K562 (cell line): ENCODE data around the gene NDUFA6. TPM values are rescaled to one million over a fixed set of nuclear protein-coding genes. Genes with fewer than 3 reads are reported as not detected.

Source experiments
- C11orf30 ChIP-seq: fragments of 450-650 bp; IDR thresholded peaks from 2 replicates; pipeline ENCODE4 v1.6.1; 2016; ENCODE audit warnings: low read depth, mild to moderate bottlenecking
- CTBP1 ChIP-seq: fragments of 450-650 bp; IDR thresholded peaks from 2 replicates; pipeline ENCODE4 v1.6.1; 2016; ENCODE audit warnings: borderline replicate concordance
- DPF2 ChIP-seq: fragments of 450-650 bp; IDR thresholded peaks from 2 replicates; pipeline ENCODE4 v1.6.1; 2016
- E2F1 ChIP-seq: sonication (generic); formaldehyde crosslinking; IDR thresholded peaks from 2 replicates; pipeline ENCODE4 v1.8.1; 2023; ENCODE audit warnings: mild to moderate bottlenecking, missing genetic modification reagents, moderate library complexity
- GABPA ChIP-seq: fragments of 200-800 bp; sonication (Bioruptor generic); conservative IDR thresholded peaks from 2 replicates; pipeline ENCODE4 v1.6.1; 2016; ENCODE audit warnings: low read depth, missing genetic modification characterization, missing compliant biosample characterization
- KLF10 ChIP-seq: fragments of 250-450 bp; sonication (Bioruptor Pico); IDR thresholded peaks from 2 replicates; pipeline ENCODE4 v1.6.1; 2021; ENCODE audit warnings: matching md5 sums
- MEIS2 ChIP-seq: fragments of 450-650 bp; IDR thresholded peaks from 2 replicates; pipeline ENCODE4 v1.6.1; 2014; ENCODE audit warnings: mild to moderate bottlenecking; ENCODE audit not compliant: partially characterized antibody
- NCOA2 ChIP-seq, 2 experiments: fragments of 450-650 bp; IDR thresholded peaks; 2 replicates each; pipeline ENCODE4 v1.6.1; 2018; ENCODE audit warnings: mild to moderate bottlenecking in 2 of 2, moderate library complexity in 1 of 2; ENCODE audit not compliant: partially characterized antibody in 2 of 2
- NFATC3 ChIP-seq: fragments of 450-650 bp; IDR thresholded peaks from 2 replicates; pipeline ENCODE4 v1.6.1; 2017; ENCODE audit warnings: mild to moderate bottlenecking
- NR1H2 ChIP-seq: sonication (generic); formaldehyde crosslinking; IDR thresholded peaks from 2 replicates; pipeline ENCODE4 v1.4.0; 2020; ENCODE audit warnings: mild to moderate bottlenecking, missing genetic modification reagents
- NR4A1 ChIP-seq, 2 experiments: fragments of 250-450 bp in 1 of 2; fragments of 450-650 bp in 1 of 2; sonication (Bioruptor Pico) in 1 of 2; IDR thresholded peaks; 2 replicates each; pipeline versions ENCODE4 v1.4.0 to v1.6.1; 2016 to 2020; ENCODE audit warnings: mild to moderate bottlenecking in 2 of 2, missing compliant biosample characterization in 1 of 2, missing genetic modification characterization in 1 of 2, moderate library complexity in 1 of 2
- RAD21 ChIP-seq, 2 experiments: fragments of 250-450 bp in 1 of 2; fragments of 450-650 bp in 1 of 2; sonication (Bioruptor Pico) in 1 of 2; formaldehyde crosslinking in 1 of 2; IDR thresholded peaks in 1 of 2; conservative IDR thresholded peaks in 1 of 2; 2 replicates each; pipeline versions ENCODE4 v1.4.0 to v1.8.0; 2020 to 2022; ENCODE audit warnings: mild to moderate bottlenecking in 2 of 2, moderate library complexity in 1 of 2
- RBFOX2 ChIP-seq: fragments of 200-400 bp; formaldehyde crosslinking; IDR thresholded peaks from 2 replicates; pipeline ENCODE4 v1.6.1; 2017; ENCODE audit warnings: low read depth, mild to moderate bottlenecking, low read length, moderate library complexity
- SIX5 ChIP-seq, 2 experiments: IDR thresholded peaks; 2 replicates each; pipeline ENCODE4 v1.6.1; 2011; ENCODE audit warnings: low read length in 2 of 2, borderline replicate concordance in 1 of 2, low read depth in 1 of 2, mild to moderate bottlenecking in 1 of 2, moderate library complexity in 1 of 2; ENCODE audit not compliant: insufficient read depth in 1 of 2
- TAF15 ChIP-seq: fragments of 200-400 bp; formaldehyde crosslinking; IDR thresholded peaks from 2 replicates; pipeline ENCODE4 v1.6.1; 2017; ENCODE audit warnings: mild to moderate bottlenecking, low read depth, low read length, moderate library complexity
- WHSC1 ChIP-seq: IDR thresholded peaks from one replicate; pipeline ENCODE4 v1.6.1; 2012; ENCODE audit warnings: low read length, control low read depth, inconsistent platforms
- ZFP30 ChIP-seq: fragments of 250-450 bp; sonication (Bioruptor Pico); IDR thresholded peaks from 2 replicates; pipeline ENCODE4 v1.8.0; 2022; ENCODE audit warnings: moderate library complexity, mild to moderate bottlenecking, inconsistent platforms, borderline replicate concordance
- ZNF212 ChIP-seq: fragments of 450-650 bp; formaldehyde crosslinking; IDR thresholded peaks from 2 replicates; pipeline ENCODE4 v1.4.0; 2020; ENCODE audit warnings: mild to moderate bottlenecking
- ZNF398 ChIP-seq: fragments of 250-450 bp; sonication (Bioruptor Pico); IDR thresholded peaks from 2 replicates; pipeline ENCODE4 v1.8.0; 2021; ENCODE audit warnings: moderate library complexity, mild to moderate bottlenecking, inconsistent platforms
- ZNF507 ChIP-seq: conservative IDR thresholded peaks from 2 replicates; pipeline ENCODE4 v1.6.1; 2017; ENCODE audit warnings: missing genetic modification characterization, missing compliant biosample characterization
- polyA plus RNA-seq, 8 experiments: library from polyadenylated mRNA; depleted of rRNA in 4 of 8; stranded (reverse) in 5 of 8; unstranded in 3 of 8; fragments of >200 nt; fragmentation: Nextera tagmentation in 2 of 8; fragmentation: Illumina TruSeq in 1 of 8; extraction: Ambion mirVana in 2 of 8; extraction: Trizol in 1 of 8; gene quantifications; 2 replicates each; pipeline versions ENCODE4 v1.2.1 to v1.2.3, GENCODE V29; 2011 to 2014; ENCODE audit warnings: inconsistent platforms in 1 of 8, missing spikeins in 1 of 8
- total RNA-seq, 7 experiments: library from RNA; depleted of rRNA in 6 of 7; stranded (reverse); fragments of >200 nt in 6 of 7; fragmentation: Illumina TruSeq in 2 of 7; extraction: Trizol in 2 of 7; gene quantifications; 2 replicates each; pipeline versions ENCODE4 v1.2.1 to v1.2.3, GENCODE V29; 2011 to 2021; ENCODE audit warnings: low replicate concordance in 1 of 7
- TF ChIP-seq, protein P1 (sequence below): fragments of 450-650 bp; IDR thresholded peaks from 2 replicates; pipeline ENCODE4 v1.6.1; 2017; ENCODE audit warnings: mild to moderate bottlenecking, moderate library complexity
- TF ChIP-seq, protein P2 (sequence below), 2 experiments: fragments of 450-650 bp; IDR thresholded peaks; 2 replicates each; pipeline ENCODE4 v1.6.1; 2016

Gene NDUFA6
- total and polyA plus RNA-seq, 9 of the 15 experiments (the other 6 are each of a cell fraction or from before 2014, with no cell fraction given), result 90.0 to 474 (median 128) TPM

GRCh38 chr22:42090596-42091454, at the start of gene NDUFA6 (continued):
- TF ChIP-seq TAF15, result no peak
- peak; percentile 41; the same call in 1 of the 2 replicates for TF ChIP-seq C11orf30
- no peak for TF ChIP-seq DPF2
- peak; percentile 77 to 89 for TF ChIP-seq RAD21 (CRISPR knock-in tag; conservative IDR thresholded peaks at IDR 0.05 in 1 of 2, IDR thresholded peaks at IDR 0.05 in 1 of 2)
- no peak for TF ChIP-seq KLF10 (CRISPR knock-in tag)
- TF ChIP-seq NR1H2, result peak; percentile 91; the same call in 1 of the 2 replicates
- no peak for TF ChIP-seq ZNF398 (CRISPR knock-in tag)
- TF ChIP-seq SIX5 (IDR thresholded peaks at IDR 0.05; ENCODE audit: borderline replicate concordance in 1 of 2, insufficient read depth in 1 of 2, low read depth in 1 of 2, low read length in 2 of 2), result no peak
- peak; percentile 75 for TF ChIP-seq CTBP1
- 0 out of 2 replicates have a peak, but pooled peaks have one; percentile 76 for TF ChIP-seq E2F1
- TF ChIP-seq NFATC3, result no peak
- TF ChIP-seq ZFP30 (CRISPR knock-in tag), result no peak
- TF ChIP-seq MEIS2, result peak; percentile 89
- no peak for TF ChIP-seq GABPA (tag)
- no peak for TF ChIP-seq NCOA2 (IDR thresholded peaks at IDR 0.05; ENCODE audit: partially characterized antibody in 2 of 2)
- TF ChIP-seq NR4A1 (CRISPR knock-in tag; IDR thresholded peaks at IDR 0.05), result no peak
- 0 out of 2 replicates have a peak, but pooled peaks have one; percentile 41 for TF ChIP-seq NR4A1 (tag; IDR thresholded peaks at IDR 0.05)
- no peak for TF ChIP-seq WHSC1
- TF ChIP-seq, protein P1, sequence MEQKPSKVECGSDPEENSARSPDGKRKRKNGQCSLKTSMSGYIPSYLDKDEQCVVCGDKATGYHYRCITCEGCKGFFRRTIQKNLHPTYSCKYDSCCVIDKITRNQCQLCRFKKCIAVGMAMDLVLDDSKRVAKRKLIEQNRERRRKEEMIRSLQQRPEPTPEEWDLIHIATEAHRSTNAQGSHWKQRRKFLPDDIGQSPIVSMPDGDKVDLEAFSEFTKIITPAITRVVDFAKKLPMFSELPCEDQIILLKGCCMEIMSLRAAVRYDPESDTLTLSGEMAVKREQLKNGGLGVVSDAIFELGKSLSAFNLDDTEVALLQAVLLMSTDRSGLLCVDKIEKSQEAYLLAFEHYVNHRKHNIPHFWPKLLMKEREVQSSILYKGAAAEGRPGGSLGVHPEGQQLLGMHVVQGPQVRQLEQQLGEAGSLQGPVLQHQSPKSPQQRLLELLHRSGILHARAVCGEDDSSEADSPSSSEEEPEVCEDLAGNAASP, result no peak
- no peak for TF ChIP-seq ZNF507 (tag)
- peak; percentile 99 for TF ChIP-seq RBFOX2
- TF ChIP-seq, protein P2, sequence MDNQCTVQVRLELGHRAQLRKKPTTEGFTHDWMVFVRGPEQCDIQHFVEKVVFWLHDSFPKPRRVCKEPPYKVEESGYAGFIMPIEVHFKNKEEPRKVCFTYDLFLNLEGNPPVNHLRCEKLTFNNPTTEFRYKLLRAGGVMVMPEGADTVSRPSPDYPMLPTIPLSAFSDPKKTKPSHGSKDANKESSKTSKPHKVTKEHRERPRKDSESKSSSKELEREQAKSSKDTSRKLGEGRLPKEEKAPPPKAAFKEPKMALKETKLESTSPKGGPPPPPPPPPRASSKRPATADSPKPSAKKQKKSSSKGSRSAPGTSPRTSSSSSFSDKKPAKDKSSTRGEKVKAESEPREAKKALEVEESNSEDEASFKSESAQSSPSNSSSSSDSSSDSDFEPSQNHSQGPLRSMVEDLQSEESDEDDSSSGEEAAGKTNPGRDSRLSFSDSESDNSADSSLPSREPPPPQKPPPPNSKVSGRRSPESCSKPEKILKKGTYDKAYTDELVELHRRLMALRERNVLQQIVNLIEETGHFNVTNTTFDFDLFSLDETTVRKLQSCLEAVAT (IDR thresholded peaks at IDR 0.05), result no peak
- TF ChIP-seq ZNF212 (CRISPR knock-in tag), result no peak
